Upper lobe of left lung (tissue), 6 donors: Measurements from ENCODE around the gene AKAP6. TPM values are rescaled to one million over a fixed set of nuclear protein-coding genes. Genes with fewer than 3 reads are reported as not detected.

ENCODE experiments used
- ATAC-seq, 2 donors: fragments of 200-7000 bp; cut with Tn5 transposase; one replicate each; pipeline ENCODE4 v1.9.1; 2022; ENCODE audit warnings: mild to moderate bottlenecking in 2 of 2, moderate library complexity in 2 of 2; ENCODE audit not compliant: low FRiP score in 2 of 2
- DNase-seq, 2 donors: peaks; one replicate each; pipeline ENCODE4 v3.0.0-alpha.2; 2019 to 2020
- H3K27ac ChIP-seq, 4 donors: fragments of 200-600 bp; sonication (generic); one replicate each; pipeline ENCODE4 v1.5.1; 2016 to 2019
- H3K27me3 ChIP-seq, 4 donors: fragments of 200-600 bp; sonication (generic); one replicate each; pipeline ENCODE4 v1.5.1; 2017 to 2019
- H3K36me3 ChIP-seq, 4 donors: fragments of 200-600 bp; sonication (generic); one replicate each; pipeline ENCODE4 v1.5.1; 2016 to 2019
- H3K4me1 ChIP-seq, 4 donors: fragments of 200-600 bp; sonication (generic); one replicate each; pipeline ENCODE4 v1.5.1; 2018 to 2019
- H3K4me3 ChIP-seq, 4 donors: fragments of 200-600 bp; sonication (generic); one replicate each; pipeline ENCODE4 v1.5.1; 2017 to 2019; ENCODE audit warnings: mild to moderate bottlenecking in 2 of 4, moderate library complexity in 1 of 4
- H3K9me3 ChIP-seq, 4 donors: fragments of 200-600 bp; sonication (generic); one replicate each; pipeline ENCODE4 v1.5.1; 2018 to 2019
- EP300 ChIP-seq, 4 donors: sonication (generic); formaldehyde crosslinking; IDR thresholded peaks; one replicate each; pipeline ENCODE4 v1.5.1; 2017; ENCODE audit warnings: antibody characterized with exemption in 4 of 4, control low read depth in 2 of 4
- POLR2A ChIP-seq, 4 donors: fragments of 450-650 bp; IDR thresholded peaks; one replicate each; pipeline ENCODE4 v1.5.1; 2016 to 2017; ENCODE audit warnings: antibody characterized with exemption in 4 of 4, mild to moderate bottlenecking in 2 of 4
- POLR2AphosphoS5 ChIP-seq, 2 donors: sonication (generic); formaldehyde crosslinking; IDR thresholded peaks; one replicate each; pipeline ENCODE4 v1.5.1; 2017; ENCODE audit warnings: antibody characterized with exemption in 2 of 2
- WGBS, 2 donors: methylation state at CpG; one replicate each; pipeline ENCODE4 v1.1.5; 2017 to 2018; 5-methylcytosine and 5-hydroxymethylcytosine counted together
- total RNA-seq, 6 donors: library from RNA; depleted of rRNA in 4 of 6; stranded (reverse); fragments of >200 nt in 4 of 6; gene quantifications; one replicate each; pipeline versions ENCODE4 v1.1.0 to v1.2.1, GENCODE V29; 2016 to 2021
- TF ChIP-seq, protein P1 (sequence below), 6 experiments: fragments of 450-650 bp in 4 of 6; fragments of 200-600 bp in 2 of 6; sonication (generic) in 2 of 6; IDR thresholded peaks; one replicate each; pipeline ENCODE4 v1.5.1; 2016 to 2019; ENCODE audit warnings: antibody characterized with exemption in 6 of 6
- donor health status: DM: no; HTN: no; CAD: no; lungs with moderate emphysema.
- donor health status: DM: no; HTN: yes; CAD: no; lungs with severe emphysema.

Gene AKAP6
- total RNA-seq, 6 donors from 2014 or later, result 6.2 to 27.7 (median 10.7) TPM

DNA sequence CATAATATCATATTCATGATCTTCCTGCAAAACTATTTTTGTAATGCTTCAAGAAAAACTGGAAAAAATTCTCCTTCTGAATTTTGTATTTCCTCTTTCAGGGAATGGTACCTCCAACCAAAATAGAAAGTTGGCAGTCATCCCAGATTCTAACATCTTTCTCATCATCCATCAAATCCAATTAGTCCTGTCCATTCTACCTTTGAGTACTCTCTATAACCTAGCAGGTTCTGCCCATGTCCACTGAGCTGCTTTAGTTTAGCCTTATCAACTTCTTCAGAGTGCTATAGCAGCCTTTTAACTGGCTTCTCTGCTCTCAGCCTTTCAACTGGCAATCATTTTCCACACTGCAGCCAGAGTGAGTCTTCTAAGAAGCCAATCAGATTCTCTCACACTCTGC, 236.2 kb downstream of the AKAP6 start:
- TF ChIP-seq POLR2A (IDR thresholded peaks at IDR 0.05), result no peak
- no peak for TF ChIP-seq POLR2AphosphoS5 (IDR thresholded peaks at IDR 0.05)
- TF ChIP-seq, protein P1, sequence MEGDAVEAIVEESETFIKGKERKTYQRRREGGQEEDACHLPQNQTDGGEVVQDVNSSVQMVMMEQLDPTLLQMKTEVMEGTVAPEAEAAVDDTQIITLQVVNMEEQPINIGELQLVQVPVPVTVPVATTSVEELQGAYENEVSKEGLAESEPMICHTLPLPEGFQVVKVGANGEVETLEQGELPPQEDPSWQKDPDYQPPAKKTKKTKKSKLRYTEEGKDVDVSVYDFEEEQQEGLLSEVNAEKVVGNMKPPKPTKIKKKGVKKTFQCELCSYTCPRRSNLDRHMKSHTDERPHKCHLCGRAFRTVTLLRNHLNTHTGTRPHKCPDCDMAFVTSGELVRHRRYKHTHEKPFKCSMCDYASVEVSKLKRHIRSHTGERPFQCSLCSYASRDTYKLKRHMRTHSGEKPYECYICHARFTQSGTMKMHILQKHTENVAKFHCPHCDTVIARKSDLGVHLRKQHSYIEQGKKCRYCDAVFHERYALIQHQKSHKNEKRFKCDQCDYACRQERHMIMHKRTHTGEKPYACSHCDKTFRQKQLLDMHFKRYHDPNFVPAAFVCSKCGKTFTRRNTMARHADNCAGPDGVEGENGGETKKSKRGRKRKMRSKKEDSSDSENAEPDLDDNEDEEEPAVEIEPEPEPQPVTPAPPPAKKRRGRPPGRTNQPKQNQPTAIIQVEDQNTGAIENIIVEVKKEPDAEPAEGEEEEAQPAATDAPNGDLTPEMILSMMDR (IDR thresholded peaks at IDR 0.05), result no peak
- no peak for TF ChIP-seq EP300 (IDR thresholded peaks at IDR 0.05)
- no peak overlapping the region for H3K4me3 ChIP-seq
- peak overlapping the region in 1 of 4 donors; percentile 7 for H3K27ac ChIP-seq
- H3K27me3 ChIP-seq, result no peaks in the 10 kb centered on the region
- H3K36me3 ChIP-seq, result no peaks in the 10 kb centered on the region
- no peak for DNase-seq
- H3K9me3 ChIP-seq, result no peaks in the 10 kb centered on the region
- H3K4me1 ChIP-seq, result peaks cover 3 to 16% (median 8%) of the 10 kb centered on the region in 4 donors
- no peak for ATAC-seq

GRCh38 chr14:32567543-32568384, 238.7 kb downstream of the AKAP6 start:
- Histone ChIP-seq H3K36me3 (no peaks in the 10 kb centered on the region), H3K27ac (no peak overlapping the region), H3K27me3 (no peaks in the 10 kb centered on the region), H3K4me1 (peaks cover 3 to 13% (median 8%) of the 10 kb centered on the region in 4 donors), H3K9me3 (no peaks in the 10 kb centered on the region), H3K4me3 (no peak overlapping the region)
- TF ChIP-seq, protein P1 (IDR thresholded peaks at IDR 0.05), result no peak
- no peak for TF ChIP-seq EP300 (IDR thresholded peaks at IDR 0.05)
- ATAC-seq, result no peak
- DNase-seq, result no peak

DNA sequence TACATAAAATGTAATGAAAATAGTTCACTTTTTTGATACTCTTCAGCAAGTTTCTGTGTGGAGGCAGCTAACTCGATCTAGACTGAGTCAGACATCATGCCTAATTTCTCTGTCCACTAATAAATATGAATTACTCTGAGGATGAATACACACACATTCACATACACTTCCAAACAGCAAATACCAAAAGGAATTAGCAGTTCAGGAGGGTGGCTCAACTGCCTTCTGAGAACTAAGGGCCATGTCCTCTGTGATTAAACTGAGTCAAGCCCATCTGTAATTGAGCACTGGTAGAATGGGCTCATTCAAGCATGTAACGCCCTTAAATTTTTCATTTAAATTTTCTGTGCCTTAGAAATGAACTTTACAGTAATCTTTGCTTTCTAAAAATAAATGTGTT, 242.5 kb downstream of the AKAP6 start:
- WGBS, 2 donors, result 83 to 88% methylated on average over 2 of the region's 2 CpGs
- no peak overlapping the region for H3K27ac ChIP-seq

DNA sequence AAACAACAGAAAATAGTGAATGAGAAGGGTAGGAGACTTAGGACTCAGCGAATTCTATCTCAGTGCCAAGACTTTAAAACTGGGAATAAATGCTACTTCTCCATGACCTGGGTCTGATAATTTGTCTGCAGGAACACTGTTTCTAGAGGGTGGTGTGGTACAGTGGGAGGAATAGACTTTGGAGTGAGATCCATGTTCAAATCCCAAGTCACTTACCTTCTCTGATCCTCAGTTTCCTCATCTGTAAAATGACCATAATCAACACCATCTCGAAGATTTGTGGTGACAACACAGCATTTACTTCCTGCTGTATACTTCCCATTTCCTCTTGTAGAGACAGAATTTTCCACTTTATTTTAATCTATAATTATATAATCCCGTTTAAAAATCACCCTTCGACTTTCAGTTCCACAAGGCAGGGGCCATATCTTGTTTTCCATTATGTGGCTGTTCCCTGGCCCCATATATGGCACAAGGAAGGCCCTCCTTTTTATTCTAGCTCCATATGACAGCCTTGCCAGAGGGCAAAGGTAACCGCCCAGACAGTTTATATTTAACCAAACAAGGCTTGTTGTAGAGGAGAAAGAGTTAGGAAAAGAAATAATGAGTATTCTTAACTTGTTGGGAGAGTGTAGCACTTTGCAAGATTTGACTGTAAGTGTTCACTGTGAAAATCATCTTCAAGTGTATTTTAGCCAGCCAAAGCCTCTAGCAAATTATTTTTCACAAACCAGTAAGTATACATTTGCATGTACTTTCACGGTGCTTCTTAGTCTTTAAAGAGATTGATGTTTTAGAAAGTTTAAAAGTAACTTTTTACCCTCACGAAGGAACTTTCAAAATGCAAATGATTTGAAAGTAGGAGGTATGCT, 243.1 kb downstream of the AKAP6 start:
- Histone ChIP-seq H3K36me3 (no peaks in the 10 kb centered on the region), H3K9me3 (no peaks in the 10 kb centered on the region), H3K4me1 (peaks cover 0 to 2% (median under 1%) of the 10 kb centered on the region in 4 donors), H3K27ac (no peak overlapping the region), H3K27me3 (no peaks in the 10 kb centered on the region), H3K4me3 (no peak overlapping the region)
- ATAC-seq (no peak), DNase-seq (no peak)
- no peak for TF ChIP-seq POLR2AphosphoS5 (IDR thresholded peaks at IDR 0.05)
- TF ChIP-seq, protein P1 (IDR thresholded peaks at IDR 0.05), result no peak
- no peak for TF ChIP-seq EP300 (IDR thresholded peaks at IDR 0.05)
- no peak for TF ChIP-seq POLR2A (IDR thresholded peaks at IDR 0.05)
- WGBS, 2 donors, result 70 to 78% methylated on average over 7 of the region's 7 CpGs

More for the DNA sequence above, 242.5 kb downstream of the AKAP6 start:
- no peaks in the 10 kb centered on the region for H3K27me3 ChIP-seq
- H3K4me1 ChIP-seq, result peaks cover 0 to 3% (median 1%) of the 10 kb centered on the region in 4 donors
- H3K4me3 ChIP-seq, result no peak overlapping the region
- no peaks in the 10 kb centered on the region for H3K36me3 ChIP-seq
- TF ChIP-seq, protein P1 (IDR thresholded peaks at IDR 0.05), result no peak
- TF ChIP-seq POLR2A (IDR thresholded peaks at IDR 0.05), result no peak
- no peak for TF ChIP-seq EP300 (IDR thresholded peaks at IDR 0.05)
- TF ChIP-seq POLR2AphosphoS5 (IDR thresholded peaks at IDR 0.05), result no peak
- DNase-seq (no peak), ATAC-seq (no peak)
- H3K9me3 ChIP-seq, result no peaks in the 10 kb centered on the region
